Activated CD4-positive, CD25-positive, alpha-beta regulatory T cell treated with anti-CD3 and anti-CD28 coated beads, Interleukin-2, amount 50 U/mL, for 72 hours (primary cell): Measurements from ENCODE around the gene KIF1A.

Source experiments
- DNase-seq: peaks from one replicate; pipeline ENCODE4 v3.0.0; 2021

The KIF1A gene

DNA sequence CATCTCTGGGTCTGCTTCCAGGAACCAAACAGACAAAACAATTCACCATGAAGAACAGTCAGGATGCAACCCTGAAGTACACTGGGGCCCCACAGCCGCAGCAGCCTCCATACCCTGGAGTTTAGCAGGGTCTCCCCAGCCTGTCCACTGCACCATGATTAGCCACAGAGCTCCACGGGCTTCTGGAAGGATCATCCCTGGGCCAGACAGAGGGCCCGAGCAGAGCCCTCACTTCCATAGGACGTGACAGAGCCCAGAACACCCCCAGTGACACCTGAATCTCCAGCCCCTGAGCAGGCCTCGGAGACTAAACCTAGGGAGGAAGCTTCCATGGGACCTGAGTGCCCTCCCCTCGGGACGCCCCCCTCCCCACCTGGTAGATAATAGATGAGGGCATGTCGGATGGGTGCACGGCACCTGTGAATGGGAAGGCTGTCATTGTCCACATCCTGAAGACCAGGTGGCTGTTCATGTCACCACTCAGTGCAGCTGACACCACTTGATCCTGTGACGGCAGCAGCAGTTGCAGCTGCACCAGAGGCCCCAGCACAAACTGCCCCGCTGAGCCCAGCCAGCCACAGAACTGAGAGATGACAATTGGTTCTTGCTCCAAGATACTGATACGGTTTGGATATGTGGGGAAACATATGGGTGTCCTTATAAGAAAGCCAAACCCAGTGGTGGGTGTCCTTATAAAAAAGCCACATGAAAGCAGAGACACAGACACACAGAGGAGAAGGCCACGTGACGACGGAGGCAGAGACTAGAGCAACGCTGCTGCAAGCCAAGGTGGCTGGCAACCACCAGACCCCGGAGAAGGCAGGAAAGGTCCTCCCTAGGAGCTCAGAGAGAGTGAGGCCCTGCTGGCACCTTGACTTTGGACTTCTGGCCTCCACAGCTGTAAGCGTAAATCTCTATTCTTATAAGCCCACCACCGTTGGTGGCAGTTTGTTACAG, 23.2 kb downstream of the KIF1A start:
- peak; percentile 25 for DNase-seq

DNA sequence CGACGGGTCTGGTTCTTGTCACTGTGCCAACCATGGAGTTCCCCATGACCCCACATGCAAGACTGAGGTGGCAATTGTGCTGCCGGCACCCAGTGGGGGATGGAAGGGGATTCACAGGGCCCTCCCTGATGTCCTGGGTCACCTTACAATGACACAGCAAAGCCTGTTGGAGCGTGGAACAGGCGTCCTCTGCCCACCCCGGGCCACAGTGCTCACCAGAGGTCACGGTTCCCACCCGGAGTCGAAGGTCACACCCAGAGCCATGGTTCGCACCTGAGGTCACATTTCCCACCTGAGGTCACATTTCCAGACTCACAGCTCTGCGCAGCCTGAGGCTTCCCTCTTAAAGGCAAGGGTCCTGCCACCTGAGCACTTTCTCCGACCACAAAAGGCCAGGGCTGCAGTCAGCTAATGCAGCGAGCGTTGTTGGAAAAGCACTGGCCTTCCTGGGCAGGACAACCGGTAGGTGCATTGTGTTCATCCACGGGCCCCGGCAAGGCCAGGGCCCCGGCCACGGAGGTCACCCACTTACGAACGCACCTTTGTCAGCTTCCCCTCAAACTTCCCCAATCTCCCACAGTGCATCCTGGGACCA, 24.0 kb downstream of the KIF1A start:
- DNase-seq: peak; percentile 22

DNA sequence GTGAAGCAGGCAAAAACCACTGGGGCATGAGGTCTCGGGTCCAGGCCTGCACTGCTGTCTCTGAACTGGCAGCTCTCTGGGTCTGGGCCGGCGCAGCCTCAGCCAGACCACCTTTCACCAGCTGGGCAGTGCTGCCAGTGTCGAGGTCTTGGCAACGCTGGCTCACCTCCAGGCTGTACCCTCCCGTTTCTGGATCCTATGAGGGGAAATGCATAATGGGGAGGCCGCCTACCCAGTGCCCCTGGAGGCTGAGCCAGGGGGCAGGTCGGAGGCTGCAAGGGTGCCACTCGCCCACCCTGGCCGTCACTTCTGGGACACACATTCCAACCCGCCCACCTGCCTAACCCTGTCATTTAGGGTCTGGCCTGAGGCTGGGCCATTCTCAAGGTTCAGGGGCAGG, 24.6 kb downstream of the KIF1A start:
- DNase-seq: peak; percentile 21

DNA sequence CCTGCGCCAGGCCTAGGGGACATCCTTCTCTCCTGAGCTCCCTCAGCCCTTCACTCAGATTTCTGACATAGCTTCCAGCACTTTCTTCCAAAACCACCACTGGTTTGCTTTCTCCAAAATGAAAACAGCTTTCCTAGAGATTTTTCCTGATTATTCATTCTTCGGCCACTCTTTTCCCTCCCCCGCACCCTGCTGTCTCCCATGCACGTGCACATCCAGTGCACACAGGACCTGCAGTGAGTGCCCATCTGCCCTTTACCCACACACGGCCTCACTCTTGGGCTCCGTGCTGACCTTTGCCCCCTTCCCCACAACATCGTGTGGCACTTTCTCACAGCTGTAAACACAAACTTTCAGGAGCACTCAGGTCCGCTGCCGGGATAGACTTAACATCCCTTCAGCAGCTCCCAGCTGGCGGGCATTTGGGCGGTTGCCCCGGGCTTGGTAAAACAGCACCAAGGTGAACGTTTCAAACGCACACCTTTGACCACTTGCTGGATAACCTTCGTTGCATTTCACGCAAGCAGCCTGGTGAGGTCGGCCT, 25.8 kb downstream of the KIF1A start:
- DNase-seq: peak; percentile 15

DNA sequence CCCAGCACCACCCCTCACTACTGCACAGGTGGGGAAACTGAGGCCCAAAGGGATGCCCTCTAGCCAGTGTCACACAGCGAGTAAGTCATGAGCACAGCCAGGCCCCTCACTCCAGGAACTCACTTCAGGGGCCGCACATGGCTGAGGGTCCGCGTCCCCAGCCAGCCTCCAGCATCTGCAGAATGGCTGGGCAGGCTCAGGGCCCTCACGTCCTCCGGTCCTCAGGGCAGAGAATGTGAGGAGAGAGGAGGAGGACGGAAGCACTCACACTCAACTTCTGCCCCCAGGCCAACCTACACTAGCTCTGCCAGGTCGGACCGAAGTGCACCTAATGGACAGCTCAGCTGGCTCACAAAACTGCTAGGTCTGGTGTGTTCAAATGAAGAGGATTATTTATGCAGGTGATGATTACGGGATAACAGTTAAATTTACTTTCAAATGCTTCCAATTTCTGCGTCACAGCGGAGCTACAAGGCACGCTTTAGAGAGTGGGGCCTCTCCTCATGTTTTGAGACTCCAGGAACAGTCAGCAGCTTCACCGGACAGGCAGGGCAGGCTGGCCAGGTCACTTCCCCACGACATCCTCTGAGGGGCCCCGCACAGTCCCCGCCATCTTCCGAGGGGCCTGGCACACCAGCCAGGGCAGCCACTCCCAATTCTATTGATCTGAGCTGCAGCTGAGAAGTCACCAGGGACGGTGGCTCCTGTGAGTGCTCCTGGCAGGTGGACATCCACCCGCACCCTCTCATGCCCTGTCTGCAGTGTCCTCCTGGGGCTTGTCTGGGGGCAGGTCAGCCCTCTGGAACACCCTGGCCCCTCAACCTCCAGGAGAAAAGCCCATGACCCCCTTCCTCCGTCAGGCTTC, 26.5 kb downstream of the KIF1A start:
- peak; percentile 18 for DNase-seq

DNA sequence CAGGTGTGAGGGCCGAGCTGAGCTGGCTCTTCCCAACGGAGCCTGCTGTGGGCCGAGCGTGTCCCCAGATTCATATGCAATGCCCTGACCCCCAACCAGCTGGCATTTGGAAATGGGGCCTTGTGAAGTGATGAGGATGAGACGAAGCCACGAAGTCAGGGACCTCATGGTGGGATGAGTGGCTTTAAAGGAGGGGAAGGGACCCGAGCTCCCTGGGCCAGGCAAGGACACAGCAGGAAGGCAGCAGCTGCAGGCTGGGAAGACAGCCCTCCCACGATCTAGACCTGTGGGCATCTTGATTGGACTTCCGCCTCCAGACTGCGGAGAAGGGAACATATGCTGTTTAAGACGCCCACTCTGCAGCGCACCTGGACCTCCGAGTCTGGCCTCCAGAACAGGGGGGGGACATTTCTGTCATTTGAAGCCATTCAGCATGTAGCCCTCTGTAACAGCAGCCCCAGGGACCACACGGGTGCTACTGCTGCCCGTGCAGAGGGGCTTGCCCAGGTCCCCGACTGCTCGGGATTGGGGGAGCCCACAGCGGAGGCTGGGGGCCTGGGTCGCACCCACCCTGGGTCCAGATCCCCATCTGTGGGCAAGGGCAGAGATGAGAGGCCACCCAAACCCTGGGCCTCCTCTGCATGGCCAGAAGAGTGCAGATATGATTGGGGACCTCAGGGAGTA, 27.2 kb downstream of the KIF1A start:
- DNase-seq: peak; percentile 25

DNA sequence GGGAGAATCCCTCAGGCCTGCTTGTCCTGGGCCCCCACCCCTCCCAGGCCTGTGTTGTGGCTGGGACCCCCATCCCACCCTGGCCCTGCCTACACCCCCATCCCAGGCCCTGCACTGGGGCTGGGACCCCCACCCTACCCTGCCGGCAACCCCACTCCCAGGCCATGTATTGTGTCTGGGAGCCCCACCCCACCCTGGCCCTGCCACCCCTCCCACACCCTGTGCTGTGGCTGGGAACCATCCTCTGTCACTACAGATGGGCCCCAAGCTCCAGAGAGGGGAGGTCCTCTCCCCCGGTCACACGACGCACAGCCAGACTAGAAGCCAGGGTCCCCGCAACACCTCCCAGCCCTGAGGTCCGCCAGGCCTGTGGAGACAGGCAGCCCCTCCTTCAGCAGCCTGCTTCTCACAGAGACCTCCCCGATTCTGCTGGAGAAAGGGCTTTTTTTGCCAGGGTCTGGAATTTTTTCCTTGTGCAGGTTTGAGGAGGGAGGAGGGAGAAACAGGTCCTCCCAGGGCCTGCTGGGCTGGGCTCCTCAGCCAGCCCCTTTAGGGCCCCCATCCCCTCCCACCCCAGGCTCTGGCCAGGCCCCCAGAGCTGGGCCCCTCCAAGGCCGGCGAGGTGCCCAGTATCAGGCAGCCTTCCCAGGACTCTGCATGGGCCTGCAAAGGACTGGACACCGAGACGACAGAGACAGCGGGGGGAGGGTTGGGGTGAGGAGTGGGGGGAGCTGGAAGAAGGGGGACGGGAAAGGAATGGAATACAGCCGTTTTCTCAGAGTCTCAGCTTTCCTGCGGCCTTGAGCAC, 28.0 kb downstream of the KIF1A start:
- DNase-seq: peak; percentile 8

DNA sequence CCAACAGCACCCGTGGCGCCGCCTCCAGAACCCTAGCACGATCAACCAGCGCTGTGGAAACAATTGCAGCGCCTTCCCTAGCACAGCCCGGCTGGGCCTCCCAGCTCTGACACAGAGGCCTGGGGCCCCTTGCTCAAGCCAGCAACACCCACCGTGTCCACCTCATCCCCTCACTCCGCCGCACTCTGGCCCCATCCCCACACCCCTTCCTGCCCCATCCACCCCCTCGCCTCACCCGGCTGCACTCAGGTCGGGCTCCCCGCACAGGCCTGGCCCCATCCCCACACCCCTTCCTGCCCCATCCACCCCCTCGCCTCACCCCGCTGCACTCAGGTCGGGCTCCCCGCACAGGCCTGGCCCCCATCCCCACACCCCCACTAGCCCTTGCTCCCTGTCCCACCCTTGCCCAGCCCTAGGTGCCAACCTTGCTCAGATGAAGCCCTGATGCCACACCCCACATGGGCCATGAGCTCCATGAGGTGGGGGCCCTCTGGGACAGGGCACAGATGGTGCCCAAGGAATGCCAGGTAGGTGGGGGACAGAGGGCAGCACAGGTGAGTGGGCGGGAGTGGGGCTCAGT, 28.7 kb downstream of the KIF1A start:
- DNase-seq: no peak

DNA sequence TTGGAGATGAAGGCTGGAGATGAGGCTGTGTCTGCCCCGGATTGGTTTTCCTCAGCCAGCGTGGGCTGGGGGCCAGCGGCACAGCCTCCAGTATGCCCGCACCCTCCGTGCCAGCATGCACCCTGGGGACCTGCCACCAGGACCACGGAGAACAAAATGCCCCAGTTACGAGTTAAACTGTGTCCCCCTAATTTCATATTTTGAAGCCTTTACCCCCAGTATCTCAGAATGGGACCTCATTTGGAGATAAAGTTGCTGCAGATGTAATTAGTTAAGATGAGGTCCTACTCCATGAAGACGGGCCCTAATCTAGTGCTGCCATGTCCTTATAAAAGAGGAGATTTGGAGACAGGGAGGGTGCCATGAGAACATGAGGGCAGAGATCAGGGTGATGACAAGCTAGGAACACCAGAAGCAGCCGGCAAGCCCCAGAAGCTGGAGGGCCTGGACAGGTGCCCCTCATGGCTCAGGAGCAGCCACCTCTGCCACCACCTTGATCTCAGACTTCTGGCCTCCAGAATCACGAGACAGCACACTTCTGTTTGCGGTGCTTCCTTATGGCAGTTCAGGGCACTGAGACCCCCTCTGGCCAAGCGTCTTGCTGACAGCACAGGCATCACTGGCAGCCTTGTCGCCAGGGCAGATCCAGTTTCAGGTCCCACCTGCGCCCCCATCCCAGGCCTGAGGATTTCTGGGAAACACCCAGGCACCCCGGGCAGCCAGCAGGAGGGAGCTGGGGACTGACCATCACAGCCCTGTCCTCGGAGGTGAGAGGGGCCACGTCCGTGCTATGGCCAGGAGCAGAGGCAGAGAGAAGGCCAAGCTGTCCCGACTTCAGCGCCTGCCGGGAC, 29.4 kb downstream of the KIF1A start:
- DNase-seq: peak; percentile 1

DNA sequence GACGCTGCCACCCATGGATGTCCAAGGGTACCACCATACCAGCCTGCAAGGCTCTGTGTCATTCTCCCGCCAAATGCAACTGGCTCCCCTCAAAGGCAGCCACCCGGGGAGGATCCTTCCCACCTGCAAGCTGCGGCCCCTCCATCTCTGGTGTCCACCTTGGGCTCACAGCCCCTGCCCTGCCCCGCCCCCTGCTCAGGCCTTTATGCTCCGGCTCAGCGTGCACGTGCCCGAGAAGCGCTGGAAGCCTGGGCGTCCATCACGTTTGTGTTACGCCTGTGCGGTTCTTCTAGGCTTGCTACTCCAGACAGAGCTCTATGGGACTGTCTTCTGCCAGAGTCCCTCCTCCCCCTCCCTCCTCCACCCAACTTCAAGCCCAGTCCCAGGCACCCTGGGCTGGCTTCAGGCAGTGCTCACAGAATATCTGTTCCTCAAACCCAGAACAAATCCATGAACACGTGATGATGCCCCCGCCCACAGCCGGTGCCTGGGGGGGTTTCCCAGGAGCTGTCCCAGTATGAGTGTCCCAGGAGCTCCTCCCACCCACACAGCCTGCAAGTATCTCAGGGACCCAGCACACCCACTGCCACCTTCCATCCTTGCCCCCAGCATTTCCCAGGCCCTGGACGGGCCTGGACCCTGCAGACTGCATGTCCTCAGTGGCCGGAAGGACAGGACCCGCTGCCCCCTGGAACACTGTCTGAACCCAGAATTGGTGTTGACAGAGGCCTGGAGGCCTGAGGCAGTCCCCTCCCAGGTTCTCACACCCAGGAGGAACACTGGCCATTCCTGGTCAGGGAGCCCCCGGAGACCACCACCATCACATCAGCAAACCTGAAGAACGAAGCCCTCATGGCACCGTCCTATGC, 30.3 kb downstream of the KIF1A start:
- peak; percentile 29 for DNase-seq

DNA sequence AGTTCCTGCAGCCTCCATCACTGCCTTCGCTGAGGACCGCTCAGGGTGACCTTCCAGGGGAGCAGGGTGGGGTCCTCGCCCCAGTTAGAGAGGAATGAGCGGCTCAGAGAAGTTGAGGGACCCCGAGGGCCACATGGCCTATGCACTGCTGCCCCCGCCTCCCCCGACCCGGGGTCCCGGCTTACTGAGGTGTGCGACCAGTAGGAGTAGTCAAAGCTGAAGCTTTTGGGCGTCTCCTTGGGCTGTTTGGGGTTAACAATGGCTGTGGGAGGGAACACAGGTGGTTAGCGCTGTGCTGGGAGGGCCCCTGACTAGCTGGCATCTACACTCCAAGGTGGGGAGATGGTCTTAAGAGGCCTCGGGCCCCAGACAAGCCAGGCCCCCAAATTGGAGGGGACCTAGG, 31.0 kb downstream of the KIF1A start:
- no peak for DNase-seq

DNA sequence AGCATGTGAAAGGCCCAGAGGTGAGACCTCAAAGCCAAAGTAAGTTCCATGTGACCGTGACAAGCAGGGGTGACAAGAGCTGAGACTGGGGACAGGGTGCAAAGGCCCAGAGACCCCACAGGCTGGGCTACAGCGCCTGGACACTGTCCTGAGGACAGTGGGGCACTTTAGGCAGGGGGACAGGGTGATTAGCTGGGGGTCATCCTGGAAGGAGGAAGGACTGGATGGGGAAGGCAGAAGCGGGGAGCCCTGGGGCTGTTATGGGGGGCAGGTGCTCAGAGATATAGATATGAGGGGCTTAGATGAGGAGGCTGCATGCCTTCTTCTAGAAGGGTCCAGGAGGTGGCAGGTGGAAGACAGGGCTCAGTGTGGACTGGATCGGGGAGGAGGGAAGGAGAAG, 31.5 kb downstream of the KIF1A start:
- DNase-seq: no peak

DNA sequence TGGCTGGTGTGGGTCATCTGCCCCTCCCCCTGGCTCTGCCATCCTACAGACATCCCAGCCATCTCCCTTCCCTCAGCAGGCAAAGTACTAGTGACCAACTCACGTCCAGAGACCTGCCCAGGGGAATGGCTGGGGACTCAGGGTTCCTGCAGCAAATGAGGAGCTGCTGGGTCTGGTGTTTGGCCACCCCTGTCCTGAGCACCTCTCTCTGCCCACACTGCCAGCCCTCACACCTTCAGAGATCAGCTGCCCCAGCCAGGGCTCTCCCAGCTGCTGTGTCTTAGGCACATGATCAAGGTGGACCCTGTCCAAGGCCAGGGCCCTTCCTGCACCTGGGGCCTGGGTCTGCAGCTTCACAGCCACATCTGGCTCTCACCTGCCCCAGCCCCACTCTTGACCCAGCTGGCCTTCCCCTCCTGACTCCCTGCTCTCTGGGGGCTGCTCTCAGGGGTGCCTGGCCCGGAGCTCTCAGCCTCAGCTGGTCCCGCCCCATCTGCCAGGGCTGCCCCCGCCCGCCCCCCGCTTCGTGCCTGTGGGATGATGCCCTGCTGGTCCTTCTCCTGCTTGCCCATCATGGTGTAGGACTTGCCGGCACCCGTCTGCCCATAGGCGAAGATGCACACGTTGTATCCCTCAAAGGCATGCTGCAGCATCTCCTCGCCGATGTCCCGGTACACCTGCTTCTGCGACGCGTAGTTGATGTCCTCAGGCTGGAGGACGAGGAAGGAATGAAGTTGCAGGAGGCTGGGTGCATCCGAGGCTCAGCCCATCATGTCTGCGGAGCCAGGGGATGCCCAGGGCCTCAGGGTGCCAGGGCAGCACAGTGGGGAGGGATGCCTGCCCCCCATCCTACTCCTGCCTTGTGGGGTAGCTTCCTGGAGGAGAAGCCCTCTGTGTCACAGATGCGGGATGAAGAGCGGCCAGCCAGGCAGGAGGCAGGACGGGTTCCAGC, 32.2 kb downstream of the KIF1A start:
- DNase-seq: no peak

DNA sequence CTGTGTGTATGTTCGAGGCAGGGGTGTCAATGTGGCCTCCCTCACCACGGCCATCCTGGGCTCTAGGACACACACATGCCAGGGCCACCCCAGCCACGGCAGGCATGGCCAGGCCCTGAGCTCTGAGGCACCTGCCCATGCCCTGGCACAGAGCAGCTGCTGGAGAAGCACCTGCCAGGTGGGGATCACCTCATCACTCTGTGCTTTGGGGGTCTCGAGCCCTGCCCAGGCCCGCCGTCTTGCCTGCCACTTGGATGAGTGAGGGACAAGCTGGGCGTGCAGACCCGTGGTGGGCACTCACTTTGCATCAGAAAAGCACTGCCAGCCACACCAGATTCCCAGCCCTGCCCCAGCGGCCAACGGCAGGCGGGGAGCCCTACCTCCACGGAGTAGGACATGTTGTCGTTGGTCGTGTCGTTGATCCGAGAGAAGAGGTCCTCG, 33.1 kb downstream of the KIF1A start:
- no peak for DNase-seq

DNA sequence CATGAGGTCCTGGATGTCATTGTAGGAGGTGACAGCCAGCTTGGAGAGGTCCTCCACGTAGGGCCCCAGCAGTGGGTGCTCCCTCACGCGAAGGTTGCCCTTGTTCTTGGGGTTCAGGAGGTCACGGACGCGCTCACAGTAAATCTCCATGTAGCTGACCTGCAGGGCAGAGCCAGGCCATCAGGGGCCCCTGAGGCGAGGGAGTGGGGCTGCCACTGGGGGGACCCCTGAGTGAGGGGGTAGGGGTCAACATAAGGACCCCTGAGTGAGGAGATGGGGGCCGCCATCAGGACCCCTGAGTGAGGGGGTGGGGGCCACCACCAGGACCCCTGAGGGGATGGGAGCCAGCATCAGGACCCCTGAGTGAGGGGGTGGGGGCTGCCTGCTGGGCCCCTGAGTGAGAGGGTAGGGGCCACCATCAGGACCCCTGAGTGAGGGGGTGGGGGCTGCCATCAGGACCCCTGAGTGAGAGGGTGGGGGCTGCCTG, 33.6 kb downstream of the KIF1A start:
- DNase-seq: no peak

DNA sequence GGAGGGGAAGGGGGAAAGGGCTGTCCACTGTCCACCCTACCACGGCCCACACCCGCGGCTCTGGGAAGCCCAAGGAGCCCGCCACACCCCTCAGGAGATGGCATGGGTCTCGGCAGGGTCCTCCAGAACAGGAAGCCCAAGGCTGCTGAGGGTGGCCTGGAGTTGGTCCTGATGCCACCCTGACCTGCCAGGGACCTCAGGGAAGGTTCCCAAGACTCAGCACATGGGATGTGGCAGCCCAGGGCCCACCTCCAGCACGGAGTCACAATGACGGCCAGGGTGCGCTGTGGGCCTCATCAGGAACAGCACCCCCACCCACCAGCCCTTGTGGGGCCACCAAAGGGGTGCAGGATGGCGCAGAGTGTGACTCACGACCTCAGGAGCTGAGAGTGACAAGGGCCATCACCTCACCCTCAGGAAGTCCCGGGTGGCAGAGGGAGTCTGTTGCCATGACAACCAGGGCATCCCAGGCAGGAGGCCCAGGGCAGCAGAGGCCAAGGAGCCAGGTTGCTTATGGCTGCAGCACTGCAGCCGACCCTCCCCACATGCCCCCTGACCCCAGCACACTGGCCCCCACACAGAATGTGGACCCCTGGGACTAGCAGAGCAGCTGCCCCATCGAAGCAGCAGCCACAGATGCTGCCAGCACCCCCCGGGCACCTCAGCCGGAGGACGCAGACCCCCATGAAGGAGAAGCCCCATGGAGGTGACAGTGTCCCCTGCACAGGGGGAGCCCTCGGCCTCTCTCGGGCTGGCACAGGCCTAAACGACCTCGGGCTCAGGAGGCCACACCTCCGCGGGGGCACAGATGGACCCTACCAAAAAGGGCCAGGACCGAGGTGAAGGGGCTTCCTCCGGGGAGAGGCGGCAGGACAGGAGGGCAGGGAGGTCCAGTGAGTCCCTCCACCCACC, 34.3 kb downstream of the KIF1A start:
- DNase-seq: no peak
